ENCODE measurements around the gene KIF4A.
"Not testable (repeated sequence)": the region's sequence is repeated elsewhere in the genome, so short reads cannot be mapped to it uniquely, and the experiment has no call there.

The KIF4A gene, protein sequence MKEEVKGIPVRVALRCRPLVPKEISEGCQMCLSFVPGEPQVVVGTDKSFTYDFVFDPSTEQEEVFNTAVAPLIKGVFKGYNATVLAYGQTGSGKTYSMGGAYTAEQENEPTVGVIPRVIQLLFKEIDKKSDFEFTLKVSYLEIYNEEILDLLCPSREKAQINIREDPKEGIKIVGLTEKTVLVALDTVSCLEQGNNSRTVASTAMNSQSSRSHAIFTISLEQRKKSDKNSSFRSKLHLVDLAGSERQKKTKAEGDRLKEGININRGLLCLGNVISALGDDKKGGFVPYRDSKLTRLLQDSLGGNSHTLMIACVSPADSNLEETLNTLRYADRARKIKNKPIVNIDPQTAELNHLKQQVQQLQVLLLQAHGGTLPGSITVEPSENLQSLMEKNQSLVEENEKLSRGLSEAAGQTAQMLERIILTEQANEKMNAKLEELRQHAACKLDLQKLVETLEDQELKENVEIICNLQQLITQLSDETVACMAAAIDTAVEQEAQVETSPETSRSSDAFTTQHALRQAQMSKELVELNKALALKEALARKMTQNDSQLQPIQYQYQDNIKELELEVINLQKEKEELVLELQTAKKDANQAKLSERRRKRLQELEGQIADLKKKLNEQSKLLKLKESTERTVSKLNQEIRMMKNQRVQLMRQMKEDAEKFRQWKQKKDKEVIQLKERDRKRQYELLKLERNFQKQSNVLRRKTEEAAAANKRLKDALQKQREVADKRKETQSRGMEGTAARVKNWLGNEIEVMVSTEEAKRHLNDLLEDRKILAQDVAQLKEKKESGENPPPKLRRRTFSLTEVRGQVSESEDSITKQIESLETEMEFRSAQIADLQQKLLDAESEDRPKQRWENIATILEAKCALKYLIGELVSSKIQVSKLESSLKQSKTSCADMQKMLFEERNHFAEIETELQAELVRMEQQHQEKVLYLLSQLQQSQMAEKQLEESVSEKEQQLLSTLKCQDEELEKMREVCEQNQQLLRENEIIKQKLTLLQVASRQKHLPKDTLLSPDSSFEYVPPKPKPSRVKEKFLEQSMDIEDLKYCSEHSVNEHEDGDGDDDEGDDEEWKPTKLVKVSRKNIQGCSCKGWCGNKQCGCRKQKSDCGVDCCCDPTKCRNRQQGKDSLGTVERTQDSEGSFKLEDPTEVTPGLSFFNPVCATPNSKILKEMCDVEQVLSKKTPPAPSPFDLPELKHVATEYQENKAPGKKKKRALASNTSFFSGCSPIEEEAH

DNA sequence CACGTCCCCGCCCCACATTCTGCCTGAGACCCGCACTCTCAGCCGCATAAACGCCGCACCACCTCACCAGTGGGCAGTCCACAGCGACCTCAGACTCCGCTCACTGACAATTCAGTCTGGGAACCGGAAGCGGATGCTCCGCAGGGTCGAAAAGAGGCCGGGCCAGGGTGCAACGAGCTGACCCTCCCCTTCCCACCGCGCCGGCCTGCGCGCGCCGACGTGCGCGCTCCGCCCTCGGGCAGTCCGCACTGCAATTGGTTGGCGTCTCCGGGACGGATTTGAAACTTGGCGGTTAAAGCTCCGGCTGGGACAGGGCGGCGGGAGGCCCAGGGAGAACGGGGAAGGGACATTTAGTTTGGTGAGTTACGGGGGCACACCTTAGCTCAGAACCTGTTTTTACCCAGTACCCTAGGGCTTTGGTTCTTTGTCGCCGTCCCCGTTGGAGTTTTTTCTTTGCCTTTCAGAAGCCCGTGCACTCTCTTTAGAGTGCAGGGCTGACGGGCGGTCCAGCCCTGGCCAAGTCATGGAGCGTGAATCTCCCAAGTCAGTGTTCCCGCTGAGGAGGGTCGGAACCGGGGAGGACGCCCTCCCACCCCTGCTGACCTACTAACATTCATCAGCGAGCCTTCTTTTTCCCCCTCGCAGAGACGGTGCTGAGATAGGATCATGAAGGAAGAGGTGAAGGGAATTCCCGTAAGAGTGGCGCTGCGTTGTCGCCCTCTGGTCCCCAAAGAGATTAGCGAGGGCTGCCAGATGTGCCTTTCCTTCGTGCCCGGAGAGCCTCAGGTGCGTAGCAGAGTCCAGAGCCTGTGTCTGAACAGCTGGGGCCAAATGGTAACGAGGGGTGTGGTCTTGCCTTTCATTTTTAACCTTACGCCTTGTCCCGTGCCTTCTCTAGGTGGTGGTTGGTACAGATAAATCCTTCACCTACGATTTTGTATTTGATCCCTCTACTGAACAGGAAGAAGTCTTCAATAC is at the start of gene KIF4A, which contains the start of gene PDZD11:
KIF4A (plus strand) TSS at position 312 of the 978 bp plus-strand sequence; CDS start at position 667, 355 bp downstream.
PDZD11 (minus strand) TSS at position 135 of the 978 bp plus-strand sequence. CDS start 586 bp downstream, outside the sequence.
- peak; percentile 85 for DNase-seq

DNA sequence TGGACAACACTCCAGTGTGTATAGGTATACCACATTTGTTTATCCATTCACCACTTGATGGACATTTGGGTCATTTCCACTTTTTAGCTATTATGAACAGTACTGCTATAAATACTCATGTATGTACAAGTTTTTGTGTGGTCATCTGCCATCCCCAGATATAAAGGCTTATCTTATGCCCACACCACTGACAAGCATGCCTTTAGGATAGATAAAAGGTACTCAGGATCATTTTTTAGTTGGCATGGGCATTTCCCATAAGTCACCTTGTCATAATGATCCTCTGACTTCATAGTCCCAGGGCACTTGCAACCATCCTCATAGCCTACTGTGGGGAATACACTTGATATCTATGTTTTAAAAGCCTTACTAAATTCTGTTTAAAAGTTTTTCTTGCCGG is 49.2 kb upstream of the KIF4A start:
- DNase-seq, result no peak

DNA sequence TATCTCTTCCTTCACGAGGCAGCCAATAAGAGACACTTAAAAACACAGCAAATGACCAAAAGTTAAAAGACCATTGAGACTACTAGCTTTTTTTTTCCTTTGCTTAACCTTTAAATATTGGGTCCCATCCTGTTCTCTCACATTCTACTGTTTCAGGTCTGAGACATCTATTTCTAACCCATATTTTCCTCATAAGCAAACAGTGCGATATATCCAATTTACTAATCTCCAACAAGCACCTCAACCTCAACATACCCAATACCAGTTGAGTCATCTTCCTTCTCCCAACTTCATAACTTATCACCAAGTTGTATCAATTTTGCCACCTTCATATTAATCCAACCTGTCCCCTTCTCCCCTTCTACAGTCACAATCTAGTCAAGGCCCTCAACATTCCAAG is 48.4 kb upstream of the KIF4A start:
- no peak for DNase-seq

DNA sequence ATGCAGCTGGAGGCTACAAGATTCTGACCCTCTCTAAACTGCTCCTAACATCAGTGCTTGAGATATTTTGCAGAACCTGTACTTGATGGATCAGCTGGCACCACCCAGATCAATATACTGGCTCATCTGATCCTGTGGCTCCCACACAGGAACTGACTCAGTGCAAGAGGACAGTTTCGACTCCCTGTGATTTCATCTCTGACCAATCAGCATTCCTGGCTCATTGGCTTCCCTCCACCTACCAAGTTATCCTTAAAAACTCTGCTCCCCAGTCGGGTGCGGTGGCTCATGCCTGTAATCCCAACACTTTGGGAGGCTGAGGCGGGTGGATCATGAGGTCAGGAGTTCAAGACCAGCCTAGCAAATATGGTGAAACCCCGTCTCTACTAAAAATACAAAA is 46.3 kb upstream of the KIF4A start:
- DNase-seq, result not testable (repeated sequence)

DNA sequence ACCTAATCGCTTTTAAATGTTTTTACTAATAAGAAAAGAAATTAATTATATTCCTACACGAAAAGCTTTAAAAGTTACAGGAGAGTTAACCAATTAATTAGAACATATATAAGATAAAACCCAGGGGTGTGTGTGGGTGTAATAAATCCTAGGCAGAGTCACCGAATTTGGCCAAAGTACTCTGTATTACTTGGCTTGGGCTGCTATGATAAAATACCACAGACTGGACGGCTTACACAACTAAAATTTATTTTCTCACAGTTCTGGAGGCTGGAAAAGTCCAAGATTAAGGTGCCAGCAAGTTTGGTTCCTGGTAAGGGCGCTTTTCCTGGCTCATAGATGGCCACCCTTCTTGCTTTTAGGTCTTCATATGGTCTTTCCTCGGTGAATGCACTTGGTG is 45.0 kb upstream of the KIF4A start:
- no peak for DNase-seq

DNA sequence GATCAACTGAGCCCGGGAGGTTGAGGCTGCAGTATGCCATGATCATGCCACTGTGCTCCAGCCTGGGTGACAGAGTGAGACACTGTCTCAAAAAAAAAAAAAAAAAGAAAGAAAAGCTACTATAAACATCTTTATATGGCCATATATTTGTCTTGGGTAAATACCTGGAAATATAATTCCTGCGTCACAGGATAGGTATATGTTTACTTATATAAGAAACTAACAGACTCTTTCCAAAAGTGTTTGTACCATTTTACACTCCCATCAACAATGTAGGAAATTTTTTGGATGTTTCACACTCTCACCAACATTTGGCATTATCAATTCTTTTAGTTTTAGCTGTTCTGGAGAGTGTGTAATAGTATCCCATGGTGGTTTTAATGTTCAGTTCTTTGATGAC is 42.7 kb upstream of the KIF4A start:
- no peak for DNase-seq

DNA sequence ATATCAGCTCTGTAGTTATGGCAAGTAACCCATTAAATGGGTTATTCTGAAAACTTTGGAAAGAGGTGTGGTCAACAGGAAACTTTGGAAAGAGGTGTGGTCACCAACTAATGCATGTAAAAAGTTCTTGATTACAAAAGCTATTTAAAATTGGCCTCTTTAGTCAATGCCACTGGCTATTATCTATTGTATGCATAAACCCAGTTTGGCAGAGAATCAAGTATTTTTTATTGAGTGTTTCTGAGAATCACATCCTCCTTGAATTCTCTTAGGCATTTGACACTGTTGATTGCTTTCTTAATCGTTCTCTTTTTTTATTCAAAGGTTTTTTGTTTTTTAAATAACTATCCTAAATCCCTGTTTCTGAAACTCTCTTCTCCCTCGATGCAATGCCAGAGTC is 37.4 kb upstream of the KIF4A start:
- DNase-seq, result no peak

DNA sequence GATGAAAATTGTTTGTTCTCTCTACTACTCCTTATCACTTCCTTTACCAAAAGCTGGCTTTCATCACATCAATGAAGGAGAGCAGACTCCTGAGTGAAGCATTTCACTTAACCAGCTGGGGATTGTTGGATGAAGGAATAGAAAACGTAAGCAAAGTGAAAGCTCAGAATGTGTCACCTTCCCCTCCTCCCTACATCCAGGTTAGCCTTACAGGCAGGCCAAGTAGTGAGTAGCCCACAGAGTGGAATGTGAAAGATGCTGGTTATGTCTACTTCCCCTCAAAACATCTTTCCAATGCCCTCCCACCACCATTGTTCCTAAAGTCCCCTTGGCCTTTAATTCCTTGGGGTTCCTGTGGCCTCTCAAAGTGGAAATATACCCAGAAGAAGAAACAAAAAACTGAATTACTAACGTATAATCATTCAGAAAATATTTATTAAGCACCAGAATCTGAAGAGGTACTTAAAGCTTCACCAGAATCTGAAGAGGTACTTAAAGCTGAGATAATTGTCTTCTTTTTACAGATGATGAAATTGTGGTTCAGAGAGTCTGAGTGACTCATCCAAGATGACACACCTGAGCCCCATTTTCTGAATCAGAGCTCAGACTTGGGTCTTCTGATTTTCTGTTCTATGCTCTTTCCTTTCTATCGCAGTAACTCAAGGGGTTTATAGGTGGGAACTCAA is 36.4 kb upstream of the KIF4A start:
- no peak for DNase-seq

DNA sequence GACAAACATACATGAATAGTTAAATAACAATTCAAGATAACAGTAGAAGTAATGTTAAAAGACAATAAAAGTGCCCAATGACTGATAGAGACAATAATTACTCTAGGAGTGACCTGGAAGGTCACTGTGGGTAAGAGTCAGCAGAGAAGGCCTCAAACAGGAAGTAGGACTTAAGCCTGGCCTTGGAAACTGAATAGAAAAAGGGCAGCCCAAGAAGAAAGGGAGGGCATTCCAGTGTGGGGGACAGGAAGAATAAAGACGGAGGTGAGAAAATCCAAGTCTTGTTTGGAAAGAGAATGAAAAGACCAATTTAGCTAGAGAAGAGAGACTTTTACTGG is 35.9 kb upstream of the KIF4A start:
- DNase-seq, result no peak

DNA sequence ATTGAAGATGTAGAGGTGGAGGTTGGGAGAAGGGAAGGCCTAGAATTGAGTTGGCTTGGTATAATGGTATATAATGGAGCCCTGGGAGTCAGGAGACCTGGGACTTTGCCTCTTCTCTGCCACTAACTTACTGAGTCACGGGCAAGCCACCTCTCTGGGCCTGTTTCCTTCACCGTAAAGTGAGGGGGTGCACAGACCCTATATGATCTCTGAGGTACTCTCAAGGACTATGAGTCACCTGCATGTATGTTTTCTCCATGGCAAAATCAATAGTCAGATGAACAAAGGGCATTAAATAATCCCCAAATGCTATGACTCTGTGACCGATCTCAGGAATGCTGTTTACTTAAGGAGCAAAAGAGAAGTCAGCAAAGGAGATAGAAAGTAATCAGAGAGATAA is 35.0 kb upstream of the KIF4A start:
- no peak for DNase-seq

DNA sequence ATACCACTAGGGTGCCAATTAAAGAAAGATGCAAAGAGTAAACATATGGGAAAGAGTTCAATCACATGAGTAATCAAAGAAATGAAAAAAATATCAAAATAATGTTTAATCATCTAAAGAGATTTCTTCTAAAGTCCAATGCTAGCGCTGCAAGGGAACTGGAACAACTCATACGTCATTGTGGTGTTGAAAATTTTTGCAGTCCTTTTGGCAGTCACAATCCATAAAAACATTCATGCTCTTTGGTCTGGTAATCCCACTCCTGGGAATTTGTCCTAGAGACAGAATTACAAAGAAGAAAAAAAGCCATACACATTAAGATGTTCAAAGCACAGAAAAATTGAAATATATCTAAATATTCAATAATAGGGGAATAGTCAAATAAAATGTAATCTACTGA is 34.5 kb upstream of the KIF4A start:
- DNase-seq, result no peak

DNA sequence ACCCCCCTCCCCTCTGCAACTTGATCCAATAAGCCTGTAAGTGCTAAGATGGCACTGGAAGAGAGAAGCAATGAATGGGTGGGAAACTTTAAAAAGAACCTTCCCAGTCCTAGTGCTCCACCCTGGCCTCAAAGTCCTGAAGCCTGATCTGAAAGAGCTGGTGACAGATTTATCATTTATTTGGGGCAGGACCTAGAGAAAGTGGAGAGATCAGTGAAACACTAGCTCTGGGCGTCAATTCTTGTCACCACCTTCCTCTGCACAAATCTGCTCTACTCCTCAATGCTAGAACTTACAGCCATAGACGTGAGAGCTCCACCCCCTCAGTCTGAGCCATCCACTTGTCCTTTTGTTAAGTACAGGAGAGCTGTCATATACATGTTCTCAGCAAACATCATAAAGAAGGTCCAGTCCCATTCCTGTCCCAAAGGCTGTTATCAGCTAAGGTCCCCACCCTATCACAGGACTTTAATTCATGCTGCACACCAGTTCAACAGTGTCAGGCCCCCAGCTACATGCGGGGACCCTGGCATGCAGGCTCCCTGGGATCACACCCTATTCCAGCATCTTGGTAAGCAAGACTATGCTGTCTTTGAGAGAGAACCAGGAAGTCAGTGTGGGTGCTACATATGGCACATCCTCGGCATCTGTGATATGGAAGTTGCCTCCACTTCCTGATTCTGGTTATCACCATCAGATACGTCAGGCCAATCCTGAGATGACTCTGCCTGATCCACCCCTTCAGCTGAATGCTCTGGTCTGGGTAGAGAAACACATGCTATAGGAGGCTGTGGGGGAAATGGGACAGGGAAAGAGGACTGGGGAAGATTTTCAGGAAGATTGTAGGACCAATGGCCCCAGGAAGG is 32.2 kb upstream of the KIF4A start:
- DNase-seq, result no peak

DNA sequence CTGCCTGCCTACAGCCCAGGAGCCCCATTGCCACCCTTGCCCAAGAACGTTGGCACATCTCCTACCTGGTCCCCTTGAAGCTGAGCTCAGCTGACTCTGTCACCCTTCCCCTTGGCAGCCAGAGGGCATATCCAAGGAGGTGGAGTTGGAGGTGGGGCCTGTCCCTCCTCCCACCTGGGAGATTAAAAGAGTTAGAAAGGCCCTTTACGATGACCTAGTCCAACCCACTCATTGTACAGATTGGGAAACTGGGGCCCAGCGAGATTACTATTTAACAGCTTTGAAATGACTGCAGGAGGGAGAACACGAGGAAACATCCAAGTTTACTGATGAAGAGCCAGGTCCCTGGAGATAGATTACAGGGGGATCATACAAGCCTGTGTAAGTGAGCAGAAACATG is 29.8 kb upstream of the KIF4A start, which contains the start of gene P2RY4:
P2RY4 (minus strand) TSS at position 101 of the 400 bp plus-strand sequence. CDS start 580 bp downstream, outside the sequence.
- DNase-seq, result no peak

DNA sequence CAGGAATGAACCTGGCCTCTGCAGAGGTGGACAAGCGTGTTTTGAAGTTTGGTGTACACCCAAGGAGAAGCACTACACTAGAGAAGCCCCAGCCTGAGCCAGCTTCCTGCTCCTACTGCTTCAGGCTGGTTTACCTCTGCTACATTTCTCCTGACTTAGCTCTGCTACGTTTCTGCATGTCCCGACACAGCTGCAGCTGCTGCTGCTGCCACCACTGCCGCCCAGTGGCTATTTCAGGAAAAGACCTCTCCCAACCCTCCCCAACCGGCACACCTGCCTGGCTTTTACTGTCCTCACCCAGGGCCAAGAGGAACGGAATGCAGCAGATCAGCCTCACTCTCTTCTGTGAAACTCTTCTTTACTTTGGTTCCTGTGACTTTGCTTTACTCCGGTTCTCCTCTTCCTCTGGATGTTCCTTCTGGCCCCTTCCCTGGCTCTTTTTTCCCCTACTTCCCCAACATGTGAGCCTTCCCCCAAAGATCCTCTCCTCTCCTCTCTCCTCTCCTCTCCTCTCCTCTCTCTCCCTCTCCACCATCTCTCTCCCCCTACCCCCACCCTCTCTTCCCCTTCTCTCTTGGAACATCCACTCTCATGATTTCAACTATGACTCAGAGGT is 26.8 kb upstream of the KIF4A start:
- peak; percentile 1 for DNase-seq

DNA sequence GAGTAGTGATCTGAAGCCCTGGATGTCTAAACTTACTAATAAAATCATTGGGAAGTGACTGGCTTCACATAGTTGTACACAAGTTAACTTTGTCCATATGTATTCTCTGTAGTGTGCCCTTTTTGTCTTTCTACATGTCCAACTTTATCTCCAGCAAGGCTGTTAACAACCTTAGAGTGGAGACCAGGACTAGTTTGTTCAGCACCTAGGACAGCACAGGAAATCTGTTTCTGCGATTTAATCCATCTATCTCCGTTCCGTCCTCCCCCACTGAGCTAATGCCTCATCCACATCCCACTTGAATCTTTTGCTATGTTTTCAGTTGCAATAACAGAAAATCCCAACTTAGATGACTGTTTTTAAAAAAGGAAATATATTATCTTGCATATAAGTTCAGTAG is 25.1 kb upstream of the KIF4A start:
- no peak for DNase-seq

DNA sequence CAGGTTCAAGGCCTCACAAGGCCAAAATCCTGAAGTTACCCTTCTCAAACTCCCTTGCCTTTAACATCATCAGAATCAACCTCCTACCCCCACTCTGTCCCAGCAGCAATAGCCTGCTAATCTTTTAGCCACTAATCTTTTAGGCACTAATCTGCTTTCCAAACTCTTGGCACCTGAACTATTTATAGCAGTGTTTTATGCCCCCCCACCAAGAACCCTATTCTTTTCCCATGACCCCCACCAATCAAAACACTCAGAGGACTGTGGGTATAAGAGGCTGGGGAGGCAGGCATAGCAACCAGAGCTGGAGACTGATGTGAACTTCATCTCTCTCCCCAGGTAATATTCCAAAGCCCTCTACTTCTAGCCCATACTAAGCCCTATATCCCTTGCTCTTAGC is 21.9 kb upstream of the KIF4A start, which contains the start of gene ARR3:
ARR3 (plus strand) TSS at position 301 of the 400 bp plus-strand sequence. CDS start 1,052 bp downstream, outside the sequence.
- DNase-seq, result no peak

DNA sequence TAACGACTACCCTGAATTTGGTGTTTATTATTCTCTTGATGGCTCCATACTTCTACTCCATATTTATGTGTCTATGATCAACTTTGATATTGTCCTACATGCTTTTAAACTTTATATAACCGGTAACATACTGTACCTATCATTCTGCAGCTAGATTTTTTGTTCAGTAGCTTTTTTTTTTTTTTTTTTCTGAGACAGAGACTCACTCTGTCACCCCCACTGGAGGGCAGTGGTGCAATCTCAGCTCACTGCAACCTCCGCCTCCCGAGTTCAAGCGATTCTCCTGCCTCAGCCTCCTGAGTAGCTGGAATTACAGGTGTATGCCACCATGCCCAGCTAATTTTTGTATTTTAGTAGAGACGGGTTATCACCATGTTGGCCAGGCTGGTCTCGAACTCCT is 15.9 kb upstream of the KIF4A start:
- DNase-seq, result not testable (repeated sequence)

DNA sequence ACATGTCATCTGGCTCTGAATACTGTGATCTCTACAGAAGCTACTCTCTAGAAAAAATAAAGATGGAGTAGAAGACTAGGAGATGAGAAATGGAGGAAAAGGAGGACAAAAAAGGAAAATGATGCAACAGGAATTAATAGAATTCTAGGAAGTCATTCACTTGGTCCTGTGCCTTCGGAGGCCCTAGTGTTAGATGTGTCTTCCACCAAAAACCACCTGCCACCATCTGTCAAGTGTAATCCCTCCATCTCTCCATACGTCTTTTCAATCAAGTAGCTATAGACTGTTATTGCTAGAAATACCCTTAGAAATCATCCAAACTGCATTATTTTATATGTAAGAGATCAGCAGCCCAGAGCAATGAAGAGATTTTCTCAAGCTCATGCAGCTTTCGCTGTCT is 10.8 kb upstream of the KIF4A start:
- DNase-seq, result no peak

DNA sequence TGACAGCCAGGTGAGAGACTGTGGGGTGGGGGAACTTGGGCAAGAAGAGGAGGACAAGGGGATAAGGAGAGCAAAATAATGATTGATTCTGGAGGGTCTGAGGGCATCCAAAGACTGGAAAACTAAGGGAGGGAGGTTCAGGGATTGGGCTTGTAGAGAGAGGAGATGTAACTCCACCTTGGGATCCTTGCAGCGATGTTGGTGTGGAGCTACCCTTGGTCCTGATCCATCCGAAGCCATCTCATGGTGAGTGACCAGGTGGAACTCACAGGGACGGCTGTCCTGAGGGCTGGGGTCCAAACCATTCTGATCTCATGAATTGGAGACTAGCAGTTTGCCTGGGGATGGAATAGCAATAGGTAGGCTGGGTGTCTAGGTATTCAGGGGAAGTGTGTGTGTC is 9.3 kb upstream of the KIF4A start:
- no peak for DNase-seq

DNA sequence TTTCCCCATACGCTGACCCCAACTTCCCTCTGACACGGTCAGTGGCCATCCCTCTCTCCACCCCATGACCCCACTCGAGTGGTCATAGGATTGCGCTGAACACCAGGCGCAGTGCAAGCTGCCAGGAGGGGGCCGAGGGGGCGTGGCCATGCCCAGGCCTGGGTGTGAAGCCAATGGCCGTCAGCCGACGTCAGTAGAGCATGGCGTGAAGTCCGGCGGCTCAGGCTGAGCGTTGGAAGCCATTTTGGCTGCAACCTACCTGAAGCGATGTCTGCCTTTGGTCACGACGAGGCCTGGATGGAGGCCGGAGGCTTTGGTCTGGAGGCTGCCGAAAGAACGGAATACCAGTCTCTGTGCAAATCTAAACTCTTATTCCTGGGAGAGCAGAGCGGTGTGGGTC is 8.0 kb upstream of the KIF4A start, which contains the start of gene RAB41:
RAB41 (plus strand) TSS at position 222 of the 400 bp plus-strand sequence; CDS start at position 268, 46 bp downstream.
- no peak for DNase-seq

Measured in suppressor macrophage treated with lipopolysaccharide for 4 hours (primary cell).